HL-60/S4 (cell line): ENCODE data around the gene PIKFYVE.

Experiments used
- in situ Hi-C: fragments of 300-500 bp; cut with MboI; formaldehyde crosslinking; loops from 2 replicates; pipeline ENCODE4 v1.14.3; 2022; ENCODE audit warnings: low sequenced_read_pairs

PIKFYVE gene

DNA sequence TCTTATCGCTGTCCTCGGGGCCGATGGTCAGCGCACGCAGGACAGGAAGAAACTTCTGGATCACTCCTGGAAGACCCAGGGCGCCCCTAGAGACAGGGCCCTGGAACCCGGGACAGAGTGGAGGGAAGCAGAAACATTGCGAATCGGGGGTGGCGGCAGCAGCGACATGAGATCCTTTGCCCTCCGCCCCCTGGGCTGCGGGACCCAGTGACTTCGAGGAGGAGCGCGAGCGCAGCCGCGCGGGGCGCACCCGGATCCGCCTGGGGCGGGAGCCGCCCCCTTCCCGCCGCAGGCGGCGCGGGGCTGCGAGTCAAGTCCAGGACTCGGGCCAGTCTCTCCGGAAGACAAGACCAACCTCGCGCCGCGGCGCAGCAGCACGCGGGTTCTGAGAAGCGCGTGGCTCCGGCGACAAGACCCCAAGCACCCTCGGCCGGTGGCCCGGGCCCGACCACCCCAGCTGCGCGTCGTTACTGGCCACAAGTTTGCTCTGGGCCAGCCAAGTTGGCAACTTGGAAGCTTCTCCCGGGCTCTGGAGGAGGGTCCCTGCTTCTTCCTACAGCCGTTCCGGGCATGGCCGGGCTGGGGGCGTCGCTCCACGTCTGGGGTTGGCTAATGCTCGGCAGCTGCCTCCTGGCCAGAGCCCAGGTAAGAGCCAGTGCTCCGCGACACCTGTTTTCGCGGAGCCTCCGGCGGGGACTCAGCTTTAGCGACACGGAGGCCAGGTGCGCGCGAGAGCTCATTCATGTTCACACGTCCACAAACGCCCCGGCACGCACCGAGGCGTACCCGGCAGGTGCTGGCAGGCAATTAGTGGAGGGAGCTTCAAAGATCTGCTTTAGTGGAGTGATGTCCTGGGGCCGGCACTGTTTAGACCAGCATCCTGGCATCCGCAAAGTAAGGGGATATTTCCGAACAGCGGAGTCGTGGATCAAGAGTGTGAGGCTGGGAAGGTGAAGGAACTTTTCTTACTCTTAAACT, 140.7 kb downstream of the PIKFYVE start, which contains the start of gene PTH2R:
PTH2R (plus strand) TSS at position 319 of the 978 bp plus-strand sequence; CDS start at position 571, 252 bp downstream.
- in situ Hi-C loops = loop anchor here (25.0 kb wide), 1 partner anchor 1531 kb away; no protein-coding TSS in a partner anchor

DNA sequence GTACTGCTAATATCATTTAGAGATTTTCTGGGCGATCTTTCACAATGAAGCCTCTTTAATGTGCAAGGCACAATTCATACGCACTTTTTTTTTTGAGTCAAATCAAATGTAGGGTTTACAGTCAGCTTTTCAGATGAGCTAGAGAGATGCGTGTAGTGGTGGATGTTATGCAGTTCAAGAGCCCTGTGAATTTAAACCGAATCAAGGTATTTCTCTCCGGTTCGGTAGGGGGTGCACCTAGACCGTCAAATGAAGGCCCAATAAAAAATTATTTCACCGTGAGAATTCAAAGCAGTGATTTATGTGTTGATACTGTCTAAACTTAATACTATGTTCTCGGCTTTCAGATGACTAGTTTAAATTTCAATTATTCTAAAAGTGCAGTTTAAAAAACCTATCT, 141.6 kb downstream of the PIKFYVE start:
- in situ Hi-C loops = loop anchor here (25.0 kb wide), 1 partner anchor 1530 kb away; no protein-coding TSS in a partner anchor
